Frontal cortex (tissue), 4 donors: ENCODE results near the gene LIN28B. TPM values are rescaled to one million over a fixed set of nuclear protein-coding genes. Genes with fewer than 3 reads are reported as not detected.
A peak's percentile ranks its signal among the peaks of the same experiment; 100 is the strongest.
"Not testable (repeated sequence)": the region's sequence is repeated elsewhere in the genome, so short reads cannot be mapped to it uniquely, and the experiment has no call there.

Source experiments
- DNase-seq, 2 donors: peaks; one replicate each; pipeline ENCODE4 v3.0.0; 2012; ENCODE audit warnings: low spot score in 2 of 2
- FAIRE-seq: peaks from 2 replicates; lab custom pipeline; 2012; peaks lifted over from hg19 to GRCh38; lab: Jason Lieb, UNC
- total RNA-seq: library from RNA; depleted of rRNA; stranded (reverse); fragments of >200 nt; gene quantifications from one replicate; pipeline ENCODE4 v1.2.3, GENCODE V29; 2014
- donor health status: control.
- donor health status: control.
- donor health status: control.

Gene LIN28B
- total RNA-seq, 1 donor from 2014 or later, result 0.41 TPM

- no peak for DNase-seq
- no peak for FAIRE-seq
Observed at GRCh38 chr6:104955491-104955890, 1.4 kb upstream of the LIN28B start.

- FAIRE-seq (no peak), DNase-seq (no peak)
Observed at GRCh38 chr6:104955927-104956730, 778 bp upstream of the LIN28B start.

- no peak for DNase-seq
- no peak for FAIRE-seq
Observed at GRCh38 chr6:104957301-104958177, 632 bp downstream of the LIN28B start.

- no peak for FAIRE-seq
Observed at GRCh38 chr6:104958178-104959025, 1.5 kb downstream of the LIN28B start.

GRCh38 chr6:104959026-104959858 is 2.3 kb downstream of the LIN28B start:
- no peak for FAIRE-seq
- no peak for DNase-seq

More at GRCh38 chr6:104958178-104959025, 1.5 kb downstream of the LIN28B start:
- DNase-seq, result no peak

GRCh38 chr6:104969108-104969507 is 12.2 kb downstream of the LIN28B start:
- DNase-seq, result no peak
- FAIRE-seq, result no peak

- FAIRE-seq, result no peak
- no peak for DNase-seq
Observed at GRCh38 chr6:104969785-104970581, 13.1 kb downstream of the LIN28B start.

- no peak for FAIRE-seq
- DNase-seq, result no peak
Observed at GRCh38 chr6:104973404-104973803, 16.5 kb downstream of the LIN28B start.

GRCh38 chr6:104983296-104983695 is 26.4 kb downstream of the LIN28B start:
- FAIRE-seq, result no peak
- DNase-seq, result no peak

GRCh38 chr6:104983776-104984175 is 26.9 kb downstream of the LIN28B start:
- FAIRE-seq, result no peak

GRCh38 chr6:104984831-104985230 is 27.9 kb downstream of the LIN28B start:
- no peak for FAIRE-seq
- no peak for DNase-seq

More at GRCh38 chr6:104983776-104984175, 26.9 kb downstream of the LIN28B start:
- DNase-seq, result no peak

GRCh38 chr6:104985875-104986274 is 29.0 kb downstream of the LIN28B start:
- FAIRE-seq, DNase-seq: not testable (repeated sequence)

- FAIRE-seq (no peak), DNase-seq (no peak)
Observed at GRCh38 chr6:104986625-104987024, 29.7 kb downstream of the LIN28B start.

- FAIRE-seq, result peak; percentile 50
- DNase-seq, result no peak
Observed at GRCh38 chr6:104987218-104987617, 30.3 kb downstream of the LIN28B start.

- FAIRE-seq (no peak), DNase-seq (no peak)
Observed at GRCh38 chr6:104990085-104990484, 33.2 kb downstream of the LIN28B start.

GRCh38 chr6:104991062-104991461 is 34.2 kb downstream of the LIN28B start:
- DNase-seq, FAIRE-seq: not testable (repeated sequence)

- not testable (repeated sequence) for FAIRE-seq, DNase-seq
Observed at GRCh38 chr6:104993576-104993975, 36.7 kb downstream of the LIN28B start.

GRCh38 chr6:104995989-104996617 is 39.2 kb downstream of the LIN28B start:
- DNase-seq (peak; percentile 7 to 31), FAIRE-seq (peak; percentile 45)
